HCT116 (cell line): ENCODE measurements around the gene ANTKMT. TPM values are rescaled to one million over a fixed set of nuclear protein-coding genes. Genes with fewer than 3 reads are reported as not detected.
A peak's percentile ranks its signal among the peaks of the same experiment; 100 is the strongest.

Source experiments
- ATAC-seq: fragments of 200-7000 bp; cut with Tn5 transposase; 2 replicates; pipeline ENCODE4 v1.9.1; 2020; ENCODE audit warnings: mild to moderate bottlenecking, moderate library complexity
- BruUV-seq: library from RNA; stranded (reverse); fragments of 400-500 nt; replicated peaks from 2 replicates; lab custom pipeline; 2021; lab: Mats Ljungman, UMichigan
- CTCF ChIA-PET: fragments of 300-600 bp; sonication (Branson Sonifier 250); formaldehyde crosslinking; loops from one replicate; lab custom pipeline; 2021; ENCODE audit warnings: antibody characterized with exemption; lab: Charles Lee
- POLR2A ChIA-PET: fragments of 300-600, 350-600 bp; sonication (Branson Sonifier 250); formaldehyde crosslinking; loops from one replicate; lab custom pipeline; 2021; ENCODE audit warnings: antibody characterized with exemption; lab: Charles Lee
- RAD21 ChIA-PET, 2 experiments: fragments of 300-600 bp; sonication (Branson Sonifier 250); formaldehyde crosslinking; loops; one replicate each; lab custom pipeline; 2023; ENCODE audit warnings: low total read pairs in 2 of 2; ENCODE audit not compliant: uncharacterized antibody in 2 of 2, unreplicated experiment in 2 of 2, low non-redundant PET in 1 of 2; lab: Charles Lee
- DNase-seq: peaks from one replicate; pipeline ENCODE4 v3.0.0-alpha.2; 2010; ENCODE audit warnings: low read depth, low spot score
- H2AFZ ChIP-seq: fragments of 200-600 bp; shearing (Covaris generic), sonication (generic); 2 replicates; pipeline ENCODE4 v1.6.1; 2017; ENCODE audit warnings: low read depth, mixed run types, mixed read lengths, antibody characterized with exemption, low read length; ENCODE audit not compliant: poor library complexity, severe bottlenecking
- H3K27ac ChIP-seq: 2 replicates; pipeline ENCODE4 v1.5.1; 2012; ENCODE audit warnings: low read depth, low read length
- H3K27me3 ChIP-seq: fragments of 200-600 bp; sonication (generic); 2 replicates; pipeline ENCODE4 v1.6.1; 2016; ENCODE audit warnings: mixed run types, low read length, mixed read lengths; ENCODE audit not compliant: insufficient read depth
- H3K36me3 ChIP-seq, 2 experiments: fragments of 200-500 bp in 1 of 2; fragments of 200-600 bp in 1 of 2; sonication (Bioruptor generic) in 1 of 2; sonication (generic) in 1 of 2; 2 replicates each; pipeline versions ENCODE4 v1.5.1 to v1.6.1; 2014 to 2016; ENCODE audit warnings: low read length in 2 of 2, inconsistent platforms in 1 of 2, mixed read lengths in 1 of 2, mixed run types in 1 of 2; ENCODE audit not compliant: insufficient read depth in 2 of 2, control insufficient read depth in 1 of 2
- H3K4me1 ChIP-seq, 2 experiments: fragments of 200-600 bp in 1 of 2; sonication (generic) in 1 of 2; 2 replicates each; pipeline versions ENCODE4 v1.5.1 to v1.6.1; 2012 to 2017; ENCODE audit warnings: low read length in 2 of 2, inconsistent platforms in 1 of 2, mild to moderate bottlenecking in 1 of 2, mixed read lengths in 1 of 2, mixed run types in 1 of 2, moderate library complexity in 1 of 2; ENCODE audit not compliant: insufficient read depth in 2 of 2, control insufficient read depth in 1 of 2
- H3K4me2 ChIP-seq: fragments of 200-600 bp; sonication (generic); 2 replicates; pipeline ENCODE4 v1.6.1; 2017; ENCODE audit warnings: mixed run types, low read length, mixed read lengths
- H3K4me3 ChIP-seq, 2 experiments: fragments of 200-600 bp in 1 of 2; sonication (generic) in 1 of 2; replicated peaks in 1 of 2; 2 replicates each; pipeline ENCODE4 v1.5.1; 2011 to 2016; ENCODE audit warnings: low read length in 2 of 2, control low read depth in 1 of 2, low read depth in 1 of 2, mild to moderate bottlenecking in 1 of 2, mixed read lengths in 1 of 2, mixed run types in 1 of 2
- H3K79me2 ChIP-seq: fragments of 200-600 bp; sonication (generic); 2 replicates; pipeline ENCODE4 v1.6.1; 2017; ENCODE audit warnings: mild to moderate bottlenecking, mixed run types, low read length, moderate library complexity, mixed read lengths; ENCODE audit not compliant: insufficient read depth
- H3K9ac ChIP-seq: fragments of 200-600 bp; sonication (generic); 2 replicates; pipeline ENCODE4 v1.6.1; 2016; ENCODE audit warnings: low read length, mixed read lengths
- H3K9me2 ChIP-seq: fragments of 200-600 bp; sonication (generic), shearing (Covaris generic); 2 replicates; pipeline ENCODE4 v1.6.1; 2017; ENCODE audit warnings: mixed run types, mild to moderate bottlenecking, moderate library complexity; ENCODE audit not compliant: insufficient read depth
- H3K9me3 ChIP-seq, 2 experiments: fragments of 200-500 bp in 1 of 2; fragments of 200-600 bp in 1 of 2; sonication (Bioruptor generic) in 1 of 2; sonication (generic) in 1 of 2; 2 replicates each; pipeline ENCODE4 v1.6.1; 2014 to 2017; ENCODE audit warnings: low read length in 2 of 2, mixed read lengths in 2 of 2, inconsistent platforms in 1 of 2, low read depth in 1 of 2, mild to moderate bottlenecking in 1 of 2, mixed run types in 1 of 2, moderate library complexity in 1 of 2; ENCODE audit not compliant: control insufficient read depth in 1 of 2, insufficient read depth in 1 of 2
- H4K20me1 ChIP-seq: fragments of 200-600 bp; sonication (generic), shearing (Covaris generic); 2 replicates; pipeline ENCODE4 v1.6.1; 2017; ENCODE audit warnings: mixed run types, mild to moderate bottlenecking, moderate library complexity; ENCODE audit not compliant: insufficient read depth
- POLR2A ChIP-seq: IDR thresholded peaks from 2 replicates; pipeline ENCODE4 v1.7.0; 2011; ENCODE audit warnings: borderline replicate concordance; ENCODE audit not compliant: insufficient read depth, insufficient read length; ENCODE audit errors: extremely low read depth
- POLR2AphosphoS5 ChIP-seq: IDR thresholded peaks from 2 replicates; pipeline ENCODE4 v1.6.1; 2011; ENCODE audit warnings: mild to moderate bottlenecking, low read depth, low read length, moderate library complexity
- RAD21 ChIP-seq: IDR thresholded peaks from 2 replicates; pipeline ENCODE4 v1.6.1; 2012; ENCODE audit warnings: low read depth, mild to moderate bottlenecking
- SRF ChIP-seq: IDR thresholded peaks from 2 replicates; pipeline ENCODE4 v1.6.1; 2012; ENCODE audit warnings: low read depth
- TCF7L2 ChIP-seq: IDR thresholded peaks from 2 replicates; pipeline ENCODE4 v1.7.0; 2011; ENCODE audit warnings: borderline replicate concordance, inconsistent platforms; ENCODE audit not compliant: insufficient read depth, insufficient read length; ENCODE audit errors: extremely low read depth
- ZBTB33 ChIP-seq: IDR thresholded peaks from 2 replicates; pipeline ENCODE4 v1.6.1; 2011; ENCODE audit warnings: mild to moderate bottlenecking, low read length, moderate library complexity; ENCODE audit not compliant: insufficient replicate concordance; ENCODE audit errors: extremely low read depth
- ZFX ChIP-seq: fragments of 450-650 bp; IDR thresholded peaks from 2 replicates; pipeline ENCODE4 v1.6.1; 2017
- intact Hi-C: fragments of 100-400 bp; cut with micrococcal nuclease; formaldehyde crosslinking; loops from 2 replicates; pipeline ENCODE4 v1.10.0; 2022
- total RNA-seq: library from RNA; stranded (reverse); gene quantifications from one replicate; pipeline ENCODE4 v1.2.1, GENCODE V29; 2021; ENCODE audit not compliant: unreplicated experiment

Gene ANTKMT
- total RNA-seq, 1 experiment from 2014 or later, result 65.4 TPM

- Histone ChIP-seq H3K9me3 (no peaks in the 10 kb centered on the region), H3K27me3 (no peaks in the 10 kb centered on the region), H3K9ac (peak within 1 kb of the TSS; percentile 98), H3K9me2 (no peaks in the 10 kb centered on the region), H3K36me3 (no peaks in the 10 kb centered on the region), H3K4me1 (peaks cover 7 to 46% of the 10 kb centered on the region in 2 experiments), H2AFZ (no peak within 1 kb of the TSS), H4K20me1 (no peaks in the 10 kb centered on the region), H3K79me2 (peaks cover 24% of the 10 kb centered on the region; the same call in 1 of the 2 replicates), H3K27ac (peak within 1 kb of the TSS; percentile 96), H3K4me2 (peak within 1 kb of the TSS; percentile 99), H3K4me3 (peak within 1 kb of the TSS; percentile 80 to 89)
- ChIA-PET POLR2A (interaction anchor here (0.6 to 3.5 kb wide), 3 partner anchors 11 to 34 kb away, joined by 3 to 20 read pairs (median 12); partner anchors contain the start of genes METRN and MSLN), RAD21 (no interaction called here), CTCF (interaction anchor here (0.7 to 2.6 kb wide), 2 partner anchors 11 to 14 kb away, joined by 3 to 11 read pairs; no protein-coding TSS in a partner anchor)
- TSS peak; percentile 19 for BruUV-seq
- DNase-seq (no peak), ATAC-seq (peak; percentile 48)
- TF ChIP-seq SRF (no peak), RAD21 (no peak), POLR2AphosphoS5 (peak; percentile 60), POLR2A (peak; percentile 47), ZBTB33 (no peak), ZFX (no peak; the same call in 1 of the 2 replicates), TCF7L2 (no peak)
- intact Hi-C loops, result no loop called here
Measured at GRCh38 chr16:726438-727290, 5.7 kb downstream of the ANTKMT start, which contains the start of the genes CCDC78 and HAGHL. Gene CCDC78, minus strand, starts transcription at chr16:726443. Its CDS starts 76 bp downstream, at chr16:726367. Gene HAGHL, plus strand, starts transcription at chr16:727106. Its CDS starts 404 bp downstream, at chr16:727510.
